Hematopoietic multipotent progenitor cell treated with erythropoietin and hydrocortisone succinate and interleukin-3 and kit ligand, for 15 days (in vitro differentiated cells): ENCODE data around the gene PRSS38.

Experiments used
- DNase-seq: peaks from one replicate; pipeline ENCODE4 v3.0.0-alpha.2; 2015; ENCODE audit warnings: low spot score

The PRSS38 gene

DNA sequence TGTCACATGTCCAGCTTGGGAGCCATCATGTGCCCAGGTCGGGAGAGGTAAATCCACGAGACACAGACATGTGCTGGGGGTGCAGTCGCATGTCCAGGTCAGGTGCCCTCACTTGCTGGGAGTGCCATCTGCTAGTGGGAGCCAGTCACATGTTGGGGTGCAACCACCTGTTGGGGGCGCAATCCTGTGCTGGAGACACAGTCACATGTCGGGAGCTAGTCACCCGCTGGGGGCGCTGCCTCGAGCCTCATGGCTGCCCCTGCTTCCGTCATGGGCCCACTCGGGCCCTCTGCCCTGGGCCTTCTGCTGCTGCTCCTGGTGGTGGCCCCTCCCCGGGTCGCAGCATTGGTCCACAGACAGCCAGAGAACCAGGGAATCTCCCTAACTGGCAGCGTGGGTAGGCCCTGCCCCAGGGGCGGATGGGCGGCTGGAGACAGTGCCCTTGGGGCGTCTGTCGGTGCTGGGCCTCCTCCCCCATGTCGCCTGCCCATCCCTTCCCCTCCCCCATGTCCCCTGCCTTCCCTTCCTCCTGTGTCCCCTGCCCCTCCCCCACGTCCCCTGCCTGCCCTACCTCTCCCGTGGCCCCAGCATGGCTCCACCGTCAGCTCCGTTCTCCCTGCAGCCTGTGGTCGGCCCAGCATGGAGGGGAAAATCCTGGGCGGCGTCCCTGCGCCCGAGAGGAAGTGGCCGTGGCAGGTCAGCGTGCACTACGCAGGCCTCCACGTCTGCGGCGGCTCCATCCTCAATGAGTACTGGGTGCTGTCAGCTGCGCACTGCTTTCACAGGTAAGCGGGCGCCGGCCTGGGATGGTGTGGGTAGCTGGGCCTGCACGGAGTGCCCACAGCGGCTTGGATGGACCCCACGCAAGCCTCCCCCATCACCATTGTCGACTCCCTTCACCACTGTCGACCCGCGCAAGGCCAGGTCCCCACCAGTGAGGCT lies at the start of gene PRSS38:
PRSS38 (plus strand) TSS at position 208 of the 942 bp plus-strand sequence; CDS start at position 250, 42 bp downstream.
- no peak for DNase-seq

DNA sequence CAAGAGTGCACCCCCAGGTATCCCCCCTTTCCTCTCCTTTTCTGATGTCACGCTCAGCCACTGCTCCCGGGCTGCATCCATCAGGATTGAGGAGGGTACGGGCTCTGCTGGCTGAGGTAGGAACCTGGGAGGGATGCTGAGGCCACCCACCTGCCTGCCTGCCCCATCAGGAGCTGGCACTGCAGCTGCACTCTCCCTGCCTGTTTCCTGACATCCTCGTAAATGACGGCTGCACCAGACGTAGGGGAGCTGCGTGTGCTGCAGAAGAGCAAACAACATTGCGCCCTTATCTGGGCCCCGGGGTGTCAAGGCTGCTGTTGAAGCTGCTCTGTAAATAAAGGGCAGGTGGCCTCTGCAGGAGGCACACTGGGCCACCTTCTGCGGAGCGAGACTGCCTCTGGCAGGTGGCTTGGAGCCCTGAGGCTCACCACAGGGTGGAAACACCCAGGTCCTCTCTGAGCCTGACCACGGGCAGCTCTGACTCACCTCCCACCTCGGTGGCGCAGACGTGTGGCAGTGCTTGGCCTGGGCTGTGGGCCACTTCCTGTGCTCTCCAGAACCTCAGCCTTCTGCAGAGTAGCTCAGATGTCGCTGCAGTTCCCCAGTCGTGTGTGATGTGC lies 49.4 kb upstream of the PRSS38 start:
- DNase-seq = no peak

DNA sequence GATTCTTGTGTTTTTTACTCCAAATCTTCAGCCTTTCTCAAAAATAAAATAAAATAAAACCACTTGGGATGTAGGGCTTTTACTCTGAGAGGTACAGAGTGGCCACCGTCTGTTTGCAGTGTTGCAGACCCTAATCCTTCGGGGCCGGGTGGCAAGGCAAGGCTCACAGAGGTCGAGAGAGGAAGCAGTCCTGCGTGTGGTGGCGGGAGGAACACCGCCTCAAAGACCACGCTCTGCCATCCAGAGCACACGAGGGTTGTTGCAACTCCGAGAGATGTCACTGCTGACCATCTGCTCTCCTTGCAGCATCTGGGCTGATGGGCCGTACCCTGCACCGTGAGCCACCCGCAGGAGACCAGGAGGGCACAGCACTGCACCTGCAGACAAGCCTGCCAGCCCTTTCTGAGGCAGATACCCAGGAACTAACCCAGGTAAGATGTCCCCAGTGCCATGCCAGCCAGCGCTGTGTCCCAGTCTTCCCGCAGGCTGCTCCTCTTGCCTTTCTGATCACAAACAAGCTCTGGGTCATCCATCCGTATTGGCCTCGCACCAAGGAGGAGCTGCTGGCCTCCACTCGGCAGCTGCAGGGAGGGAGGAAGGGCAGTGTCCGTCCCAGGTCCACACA lies 48.7 kb upstream of the PRSS38 start:
- DNase-seq = no peak

DNA sequence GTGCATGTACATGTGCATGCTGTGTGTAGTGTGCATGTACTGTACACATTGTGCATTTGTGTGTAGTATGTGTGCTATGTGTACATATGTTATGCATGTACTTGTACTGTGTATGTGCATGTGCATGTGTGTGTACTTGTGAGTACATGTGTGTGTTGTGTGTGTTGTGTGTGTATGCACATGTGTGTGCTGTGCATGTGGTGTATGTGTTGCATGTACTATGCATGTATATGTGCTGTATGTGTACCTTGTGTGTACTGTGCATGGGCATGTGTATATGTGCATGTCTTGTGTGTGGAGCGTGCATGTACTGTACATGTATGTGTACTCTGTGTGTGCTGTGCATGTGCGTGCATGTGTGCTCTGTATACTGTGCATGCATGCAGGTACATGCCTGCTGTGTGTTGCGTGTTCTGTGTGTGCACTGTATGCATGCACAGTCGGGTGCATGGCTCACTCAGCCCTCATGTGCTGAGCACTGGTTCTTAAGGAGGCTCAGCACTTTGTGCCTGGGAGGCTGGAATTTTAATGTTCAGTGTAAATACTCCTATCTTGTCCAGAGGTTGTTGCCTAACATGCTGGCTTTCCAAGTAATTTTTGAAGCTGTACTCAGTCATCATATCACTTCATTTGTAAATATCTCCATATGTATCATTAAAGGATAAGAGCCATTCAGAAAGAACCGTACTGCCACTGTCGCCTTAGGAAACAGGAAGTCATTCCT lies 47.9 kb upstream of the PRSS38 start:
- no peak for DNase-seq

DNA sequence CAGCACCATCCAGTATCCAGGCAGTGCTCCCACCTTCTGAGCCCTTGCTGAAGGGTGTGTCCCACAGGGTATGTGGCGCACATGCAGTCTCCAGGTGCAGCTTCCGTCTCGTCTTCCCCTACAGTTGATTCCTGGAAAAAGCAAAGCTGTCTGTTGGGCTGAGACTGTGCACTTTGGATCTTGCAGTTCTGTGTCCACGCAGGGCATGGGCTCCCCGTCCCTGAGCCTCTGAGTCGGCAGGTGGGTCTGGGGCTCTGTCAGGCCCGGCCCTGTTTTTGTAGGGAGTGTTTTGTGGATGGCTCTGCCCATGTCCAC lies 47.4 kb upstream of the PRSS38 start:
- no peak for DNase-seq

DNA sequence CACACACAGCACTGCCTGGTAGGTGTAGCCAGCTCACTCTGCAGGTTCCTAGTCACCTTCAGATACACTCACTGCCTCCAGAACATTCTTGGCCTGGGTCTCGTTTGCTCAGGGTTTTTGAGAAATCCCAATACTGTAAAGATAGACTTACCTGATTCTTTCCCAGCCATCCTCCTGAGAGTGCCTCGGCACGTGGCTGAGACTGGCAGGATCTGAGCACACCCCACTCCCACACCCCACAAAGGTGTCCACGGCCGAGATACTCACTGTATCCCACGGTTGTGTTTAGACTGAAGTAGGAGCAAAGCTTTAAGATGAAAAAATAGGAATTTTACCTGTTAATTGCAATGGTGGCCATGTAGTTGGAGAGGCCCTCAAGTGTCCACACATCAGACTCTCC lies 46.8 kb upstream of the PRSS38 start:
- no peak for DNase-seq

DNA sequence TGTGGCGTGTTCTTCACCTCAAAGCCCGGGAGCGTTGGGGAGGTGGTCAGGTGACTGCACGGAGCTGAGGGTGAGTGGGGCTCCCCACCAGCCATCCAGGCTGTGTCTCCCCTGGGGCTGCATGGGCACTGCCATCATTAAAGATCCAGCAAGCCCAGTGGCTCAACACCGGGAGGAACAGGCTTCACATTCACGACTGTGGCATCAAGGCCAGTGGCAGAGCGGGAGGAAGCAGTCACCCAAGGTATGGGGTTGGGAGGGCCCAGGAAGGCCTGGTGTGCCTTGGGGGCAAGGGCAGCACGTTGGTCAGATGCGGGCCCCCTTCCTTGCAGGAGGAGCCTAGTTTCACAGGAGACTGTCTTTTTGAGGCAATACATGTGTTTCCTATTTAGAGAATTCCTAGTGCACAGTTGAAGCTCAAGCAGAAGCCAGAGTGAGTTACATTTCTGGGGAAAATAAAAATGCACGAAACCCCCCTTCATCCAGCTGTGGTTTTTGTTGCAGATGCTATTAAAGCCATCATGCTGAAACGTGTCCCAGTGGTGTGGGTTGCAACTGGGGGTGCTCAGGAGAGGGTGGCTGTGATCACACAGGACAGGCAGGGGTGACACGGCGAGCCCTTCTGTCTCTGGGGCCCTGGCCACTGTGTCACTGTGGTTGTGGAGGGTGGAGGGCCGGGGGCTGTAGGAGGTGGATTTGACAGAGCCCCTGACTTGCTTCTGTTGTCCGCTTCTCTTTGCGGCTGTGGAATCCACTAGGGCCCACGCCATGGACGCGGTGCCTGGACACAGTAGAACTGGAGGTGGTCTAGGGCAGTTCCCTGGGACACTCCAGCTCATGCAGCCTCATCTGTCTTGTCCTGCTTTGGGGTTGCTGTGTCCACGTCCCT lies 46.2 kb upstream of the PRSS38 start:
- no peak for DNase-seq

DNA sequence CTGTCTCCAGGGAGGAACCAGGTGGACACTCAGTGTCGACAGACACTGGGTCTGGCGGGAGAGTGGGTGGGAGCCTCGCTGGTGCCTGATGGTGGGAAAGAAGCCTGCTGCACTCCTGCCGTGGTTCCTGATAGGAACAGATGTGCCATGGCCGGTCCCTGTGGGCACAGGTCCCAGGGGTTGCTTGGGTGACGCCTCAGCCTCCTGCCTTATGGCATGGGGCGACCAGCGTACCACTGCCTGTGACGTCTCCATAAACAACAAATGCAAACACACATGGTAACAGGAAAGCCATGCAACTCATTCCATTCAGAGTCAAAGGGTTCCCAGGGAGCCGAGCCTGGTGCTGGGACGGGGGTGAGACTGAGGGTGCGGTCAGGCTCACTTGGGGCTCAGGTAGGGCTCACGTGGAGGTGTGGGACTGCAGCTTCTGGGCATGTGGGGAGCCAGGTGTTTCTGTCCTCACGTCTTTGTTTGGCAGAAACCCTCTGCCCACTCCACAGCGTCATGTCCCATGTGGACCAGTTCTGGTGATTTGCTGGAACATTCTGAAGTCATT lies 45.5 kb upstream of the PRSS38 start:
- DNase-seq = no peak

DNA sequence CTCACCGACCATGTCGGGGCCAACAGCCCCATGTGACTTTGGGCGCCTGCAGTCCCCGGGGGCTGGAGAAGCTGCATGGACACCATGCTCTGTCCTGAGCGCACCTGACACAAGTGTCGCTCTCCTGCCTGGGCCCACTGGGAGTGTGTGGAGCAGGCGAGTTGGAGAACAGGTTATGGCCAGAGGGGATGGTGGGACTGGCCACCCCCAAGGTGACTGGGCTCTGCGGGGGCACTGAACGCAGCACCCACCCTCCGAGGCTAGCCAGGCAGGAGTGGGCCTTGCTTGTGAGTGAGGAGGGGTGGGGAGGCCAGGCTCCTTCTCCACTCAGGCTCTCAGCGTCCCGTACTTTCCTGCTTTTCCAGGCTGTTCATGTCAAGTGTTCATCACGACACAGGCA lies 44.7 kb upstream of the PRSS38 start:
- no peak for DNase-seq

DNA sequence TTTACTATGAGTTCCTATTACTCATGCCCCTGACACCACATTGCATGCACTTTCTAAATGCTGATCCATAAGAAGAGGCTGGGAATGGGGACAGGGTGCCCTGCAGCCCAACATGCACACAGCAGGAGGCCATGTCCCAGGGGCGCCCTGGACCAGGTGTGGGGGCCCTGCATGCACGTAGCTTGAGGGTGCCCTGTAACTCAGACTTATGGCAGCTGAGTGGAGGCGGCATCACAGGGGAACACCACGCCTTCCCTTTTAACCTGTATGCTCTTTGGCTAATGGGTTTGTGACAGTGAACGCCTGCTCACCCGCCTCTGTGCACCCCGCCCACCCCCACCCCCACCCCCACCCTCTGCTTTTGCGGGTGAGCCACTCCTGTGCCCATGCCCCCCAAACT lies 44.1 kb upstream of the PRSS38 start:
- DNase-seq = no peak

DNA sequence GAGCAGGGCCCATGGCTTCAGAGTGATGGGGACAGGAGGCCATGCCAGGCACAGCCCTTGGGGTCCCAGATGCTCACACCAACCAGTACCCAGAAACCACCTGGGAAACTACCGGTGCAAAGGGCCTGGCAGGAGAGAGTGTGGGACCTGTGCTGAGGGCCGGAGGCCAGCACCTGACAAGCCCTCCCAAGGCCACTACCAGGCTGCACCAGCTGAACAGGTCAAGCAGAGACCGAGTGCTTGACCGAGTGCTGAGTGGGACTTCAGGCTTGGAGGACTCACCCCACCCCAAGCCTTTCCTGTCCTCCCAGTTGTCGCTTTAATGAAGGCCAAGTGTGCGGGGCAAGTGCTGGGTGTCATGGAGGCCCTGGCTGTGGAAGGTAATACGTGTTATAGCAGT lies 43.7 kb upstream of the PRSS38 start:
- DNase-seq = no peak

DNA sequence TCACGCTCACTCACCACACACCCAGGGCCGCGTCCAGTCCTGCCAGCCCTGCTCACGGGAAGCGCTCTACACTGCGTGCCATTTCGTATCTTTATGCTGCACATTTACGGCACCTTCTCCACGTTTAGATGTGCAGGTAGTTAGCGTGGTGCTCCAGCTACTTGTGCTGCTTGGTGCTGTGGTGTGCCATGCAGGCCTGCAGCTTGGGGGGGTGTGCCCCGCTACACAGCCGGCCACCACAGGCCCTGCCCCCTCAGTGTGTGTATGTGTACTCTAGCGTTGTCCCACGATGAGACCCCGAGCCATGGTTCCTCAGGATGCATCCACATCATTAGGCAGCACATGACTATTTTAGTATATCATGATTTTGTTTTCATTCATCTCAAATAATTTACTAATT lies 41.9 kb upstream of the PRSS38 start:
- no peak for DNase-seq

DNA sequence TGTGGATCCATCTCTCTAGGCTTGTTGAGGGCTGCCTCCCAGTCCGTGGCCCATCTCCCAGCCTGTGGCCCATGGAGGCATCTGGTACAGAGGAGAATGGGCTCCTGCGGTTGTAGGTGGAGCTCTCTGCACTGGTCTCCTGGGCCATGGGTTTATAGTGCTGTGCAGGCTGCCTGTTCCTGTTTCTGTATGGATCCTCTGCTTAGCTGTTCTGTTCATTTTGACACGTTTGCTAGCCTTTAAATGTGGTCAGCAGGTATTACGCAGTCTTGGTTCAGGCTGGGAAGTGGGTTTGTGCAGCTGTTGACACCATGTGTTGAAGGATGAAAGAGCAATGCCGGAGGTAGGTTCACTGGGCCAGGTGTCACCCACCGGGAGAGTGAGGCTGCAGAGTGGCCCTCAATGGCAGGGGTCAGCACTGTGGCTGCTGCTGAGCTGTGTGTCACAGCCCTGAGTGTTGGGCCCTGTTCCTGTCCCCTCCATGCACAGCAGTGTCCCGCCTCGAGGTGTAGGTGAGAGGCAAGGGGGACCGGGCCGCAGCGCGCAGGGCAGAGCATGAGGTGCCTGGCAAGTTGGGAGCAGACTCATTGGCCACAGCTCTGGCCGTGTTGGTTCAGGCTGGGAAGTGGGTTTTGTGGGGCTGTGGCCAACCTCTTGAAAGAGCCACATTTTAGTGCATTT lies 41.3 kb upstream of the PRSS38 start:
- no peak for DNase-seq

DNA sequence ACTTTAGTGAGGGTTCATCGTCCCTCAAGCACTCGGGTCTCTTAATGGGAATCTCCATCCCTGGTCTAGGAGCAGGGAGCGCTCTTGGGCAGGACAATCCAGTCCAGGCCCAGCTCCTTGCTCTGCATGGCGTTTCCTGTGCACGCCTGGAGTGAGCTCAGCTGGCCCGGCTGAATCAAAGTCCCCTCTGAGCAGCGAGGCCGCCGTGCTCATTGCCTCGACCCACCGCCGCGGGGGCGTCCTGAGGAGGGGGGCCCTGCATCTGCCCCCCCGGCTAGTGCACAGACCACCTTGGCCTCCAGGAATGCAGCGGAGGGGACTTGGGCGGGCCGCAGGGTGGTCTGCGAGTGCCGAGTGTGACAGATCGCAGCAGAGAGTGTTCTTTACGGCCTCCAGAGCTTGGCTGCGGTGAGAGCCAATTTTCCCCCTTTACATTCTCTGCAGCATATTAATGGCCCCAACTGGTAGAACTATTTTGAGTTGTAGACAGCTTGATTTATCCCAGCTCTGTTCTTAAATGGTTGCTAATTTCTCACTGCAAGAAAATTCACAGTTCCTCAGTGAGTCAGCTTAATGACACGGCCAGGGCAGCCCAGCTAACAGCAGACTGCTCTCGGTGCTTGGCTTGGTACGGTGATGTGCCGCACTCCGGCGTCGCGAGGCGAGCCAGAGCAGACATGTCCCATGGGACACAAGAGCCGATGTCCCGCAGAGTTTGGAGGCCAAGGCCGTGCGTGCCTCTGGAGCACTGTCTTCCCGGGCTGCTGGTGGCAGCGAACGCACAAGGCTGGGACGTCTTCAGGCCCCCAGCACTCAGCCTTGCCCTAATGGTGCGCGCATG lies 40.4 kb upstream of the PRSS38 start:
- no peak for DNase-seq

DNA sequence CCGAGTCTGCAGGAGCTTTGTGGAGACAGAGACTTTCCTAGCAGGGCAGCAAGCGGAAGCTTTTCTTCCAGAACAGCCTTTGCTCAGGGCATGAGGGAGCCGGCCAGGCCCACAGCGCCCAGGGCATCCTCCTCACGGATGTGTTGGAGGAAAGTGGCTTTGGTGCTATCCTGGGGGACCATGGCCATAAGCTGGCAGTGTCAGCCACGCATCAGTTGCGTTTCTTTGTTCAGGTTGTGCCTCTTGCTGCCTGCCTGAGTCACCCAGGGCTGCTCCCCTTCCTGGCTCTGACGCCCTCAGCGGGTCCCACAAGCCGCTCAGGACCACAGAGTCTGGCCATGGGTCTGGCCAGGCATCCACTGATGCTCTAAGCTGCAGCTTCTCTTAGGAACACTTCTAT lies 39.6 kb upstream of the PRSS38 start:
- DNase-seq = no peak

DNA sequence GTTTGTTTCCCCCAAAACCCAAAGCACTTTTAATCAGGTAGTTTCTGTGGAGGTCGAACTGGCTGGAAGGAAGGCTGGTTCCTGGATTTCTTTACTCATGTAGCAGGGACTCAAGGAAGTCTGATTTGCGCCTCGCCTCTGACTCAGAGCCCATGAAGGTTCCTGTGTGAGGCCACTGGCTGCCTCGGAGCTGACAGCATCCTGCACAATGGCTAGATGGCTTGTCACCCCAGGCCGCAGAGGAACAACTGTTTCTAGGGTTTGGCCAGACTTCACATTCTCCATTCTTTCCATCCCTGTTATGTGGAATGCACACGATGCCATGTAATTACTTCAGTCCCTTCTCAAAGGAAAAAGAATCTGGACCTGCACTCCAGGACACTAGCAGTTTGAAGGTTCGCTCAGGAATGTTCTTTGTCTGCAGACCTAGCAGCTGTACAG lies 39.1 kb upstream of the PRSS38 start:
- DNase-seq = no peak

DNA sequence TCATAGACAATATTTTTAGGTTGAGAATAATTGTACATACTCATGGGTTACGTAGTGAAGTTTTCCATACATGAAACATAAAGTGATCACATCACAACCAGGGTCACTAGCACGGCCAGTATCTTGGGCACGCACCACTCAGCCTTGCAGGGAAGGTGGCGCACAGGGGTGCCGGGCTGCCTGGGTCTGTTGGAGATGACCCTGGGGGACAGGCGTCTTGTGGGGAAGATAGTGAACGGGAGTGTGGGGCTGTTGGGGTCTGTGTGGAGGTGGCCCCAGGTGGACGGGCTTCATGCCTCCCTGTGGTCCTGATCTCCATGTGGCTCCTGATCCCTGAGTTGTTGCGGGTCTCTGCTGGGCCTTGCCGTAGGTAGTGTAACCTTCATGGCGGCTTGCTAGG lies 38.3 kb upstream of the PRSS38 start:
- DNase-seq = no peak

DNA sequence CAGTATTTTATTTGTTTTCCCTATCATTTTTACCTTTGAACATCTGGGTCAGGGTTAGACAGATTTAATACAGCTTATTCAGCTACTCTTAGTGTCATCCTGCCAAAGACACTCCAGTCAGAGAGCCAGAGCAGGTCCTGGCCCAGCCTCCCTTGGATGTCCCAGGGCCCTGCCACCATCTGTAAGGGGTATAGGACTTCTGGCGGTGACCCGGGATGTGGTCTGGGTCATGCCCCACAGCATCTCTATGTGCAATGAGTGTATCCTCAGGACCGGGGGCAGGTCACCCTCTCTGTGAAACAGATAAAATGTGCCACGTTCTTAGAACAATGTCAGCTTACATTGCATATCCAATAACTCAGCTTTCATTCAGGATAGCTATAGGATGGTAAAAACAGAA lies 37.8 kb upstream of the PRSS38 start:
- no peak for DNase-seq

DNA sequence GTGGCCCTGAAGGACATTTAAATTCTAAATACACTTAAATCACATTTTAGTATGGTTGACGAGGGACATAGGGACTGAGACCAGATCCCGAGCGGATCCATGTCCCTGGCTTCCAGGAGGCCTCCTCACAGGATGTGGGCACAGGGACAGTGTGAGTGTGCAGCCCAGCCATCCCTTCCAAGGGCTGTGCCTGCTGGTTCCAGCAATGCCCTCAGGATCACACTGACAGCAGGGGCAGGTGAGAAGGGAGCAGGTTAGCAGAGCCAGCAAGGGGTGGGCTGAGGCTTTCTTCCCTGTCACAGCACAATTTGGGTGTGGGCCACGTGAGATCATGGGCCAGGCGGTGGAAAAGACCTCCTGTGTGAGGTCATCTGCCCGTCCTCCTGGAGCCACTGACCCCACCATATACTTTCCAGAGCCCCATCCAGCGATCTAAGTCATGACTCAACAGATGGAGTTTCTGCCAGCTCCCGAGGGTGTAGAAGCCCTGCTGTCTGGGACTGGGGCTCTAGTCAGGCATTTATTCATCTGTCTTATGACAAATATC lies 37.0 kb upstream of the PRSS38 start:
- no peak for DNase-seq
